ENCODE data around the gene EXOC3L4.

DNA sequence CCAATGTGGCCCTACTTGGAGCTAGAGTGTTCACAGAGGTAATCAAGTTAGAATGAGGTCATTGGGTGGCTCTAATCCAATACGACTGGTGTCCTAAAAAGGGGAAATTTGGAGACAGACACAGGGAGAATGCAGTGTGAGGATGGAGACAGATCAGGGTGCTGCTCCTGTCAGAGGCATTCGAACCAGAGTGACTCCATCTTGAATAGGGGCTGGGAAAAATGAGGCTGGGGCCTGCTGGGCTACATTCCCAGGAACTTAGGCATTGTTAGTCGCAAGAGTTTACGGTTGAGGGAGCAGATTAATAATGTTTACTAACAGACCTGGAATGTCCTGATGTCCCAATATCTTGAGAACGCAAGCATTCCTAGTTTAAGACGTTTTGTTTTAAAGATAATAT lies 49.0 kb downstream of the EXOC3L4 start:
- TF ChIP-seq, protein P1, sequence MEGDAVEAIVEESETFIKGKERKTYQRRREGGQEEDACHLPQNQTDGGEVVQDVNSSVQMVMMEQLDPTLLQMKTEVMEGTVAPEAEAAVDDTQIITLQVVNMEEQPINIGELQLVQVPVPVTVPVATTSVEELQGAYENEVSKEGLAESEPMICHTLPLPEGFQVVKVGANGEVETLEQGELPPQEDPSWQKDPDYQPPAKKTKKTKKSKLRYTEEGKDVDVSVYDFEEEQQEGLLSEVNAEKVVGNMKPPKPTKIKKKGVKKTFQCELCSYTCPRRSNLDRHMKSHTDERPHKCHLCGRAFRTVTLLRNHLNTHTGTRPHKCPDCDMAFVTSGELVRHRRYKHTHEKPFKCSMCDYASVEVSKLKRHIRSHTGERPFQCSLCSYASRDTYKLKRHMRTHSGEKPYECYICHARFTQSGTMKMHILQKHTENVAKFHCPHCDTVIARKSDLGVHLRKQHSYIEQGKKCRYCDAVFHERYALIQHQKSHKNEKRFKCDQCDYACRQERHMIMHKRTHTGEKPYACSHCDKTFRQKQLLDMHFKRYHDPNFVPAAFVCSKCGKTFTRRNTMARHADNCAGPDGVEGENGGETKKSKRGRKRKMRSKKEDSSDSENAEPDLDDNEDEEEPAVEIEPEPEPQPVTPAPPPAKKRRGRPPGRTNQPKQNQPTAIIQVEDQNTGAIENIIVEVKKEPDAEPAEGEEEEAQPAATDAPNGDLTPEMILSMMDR (IDR thresholded peaks at IDR 0.05): no peak
- TF ChIP-seq POLR2A (IDR thresholded peaks at IDR 0.05): no peak

All from lower leg skin (tissue), 3 donors.